Stimulated activated CD4-positive, alpha-beta T cell treated with anti-CD3 and anti-CD28 coated beads, TNF-alpha, amount 100 ng/mL, for 4 hours (primary cell): Measurements from ENCODE around the gene PSAPL1.

ENCODE experiments used
- DNase-seq, 3 experiments: peaks; one replicate each; pipeline ENCODE4 v3.0.0-alpha.2; 2020; ENCODE audit warnings: low read depth in 3 of 3

The PSAPL1 gene

DNA sequence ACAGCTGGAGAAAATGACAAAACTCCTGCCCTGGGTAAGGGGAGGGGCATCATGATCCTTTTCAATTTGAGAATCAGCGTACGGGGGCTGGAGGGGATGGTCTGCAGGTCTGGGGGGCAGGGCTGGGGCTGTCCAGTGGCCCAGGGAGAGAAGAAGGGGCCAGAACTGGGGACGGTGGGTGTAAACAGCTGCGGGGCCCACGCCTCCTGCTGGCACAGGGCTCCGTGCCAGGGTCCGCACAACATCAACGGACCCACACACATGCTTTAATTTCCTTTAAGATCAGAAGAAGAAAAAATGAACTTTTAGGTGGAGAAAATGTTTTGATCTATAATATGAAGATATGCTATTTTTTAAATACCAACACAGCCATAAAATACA lies 52.1 kb downstream of the PSAPL1 start:
- no peak for DNase-seq

DNA sequence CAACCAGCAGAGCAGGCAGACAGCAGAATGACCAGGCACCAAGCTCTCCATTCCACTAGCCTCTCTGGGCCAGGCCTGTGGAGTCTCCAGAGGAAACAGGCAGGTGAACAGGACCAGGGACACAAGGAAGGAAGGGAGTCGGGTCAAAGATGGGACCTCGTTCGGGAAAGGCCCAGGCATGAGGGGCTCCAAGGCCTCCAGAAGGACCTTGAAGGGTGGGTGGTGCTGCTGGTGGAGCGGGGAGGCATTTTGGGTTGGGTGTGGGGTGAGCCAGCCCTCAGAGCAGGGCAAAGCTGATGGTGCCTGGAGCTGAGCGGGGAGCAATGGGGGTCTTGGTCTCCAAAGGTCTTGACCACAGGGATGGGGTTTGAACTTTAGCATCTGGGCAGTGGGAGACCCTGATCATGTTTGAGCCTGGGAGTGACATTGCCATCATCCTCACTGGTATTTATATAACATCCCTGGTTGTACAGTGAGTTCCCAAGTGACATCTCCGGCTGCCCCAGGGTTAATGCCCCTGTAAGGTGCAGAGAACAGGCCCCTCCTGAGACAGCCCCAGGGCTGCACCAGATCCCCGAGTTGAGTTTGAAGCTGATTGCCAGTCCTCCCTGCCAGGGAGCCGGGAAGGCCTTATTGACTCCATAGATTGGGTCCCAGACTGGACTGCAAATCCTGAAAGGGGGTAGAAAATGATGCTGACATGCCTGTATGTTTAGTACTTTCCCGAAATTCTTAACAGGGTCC lies 52.7 kb downstream of the PSAPL1 start:
- DNase-seq, result no peak

DNA sequence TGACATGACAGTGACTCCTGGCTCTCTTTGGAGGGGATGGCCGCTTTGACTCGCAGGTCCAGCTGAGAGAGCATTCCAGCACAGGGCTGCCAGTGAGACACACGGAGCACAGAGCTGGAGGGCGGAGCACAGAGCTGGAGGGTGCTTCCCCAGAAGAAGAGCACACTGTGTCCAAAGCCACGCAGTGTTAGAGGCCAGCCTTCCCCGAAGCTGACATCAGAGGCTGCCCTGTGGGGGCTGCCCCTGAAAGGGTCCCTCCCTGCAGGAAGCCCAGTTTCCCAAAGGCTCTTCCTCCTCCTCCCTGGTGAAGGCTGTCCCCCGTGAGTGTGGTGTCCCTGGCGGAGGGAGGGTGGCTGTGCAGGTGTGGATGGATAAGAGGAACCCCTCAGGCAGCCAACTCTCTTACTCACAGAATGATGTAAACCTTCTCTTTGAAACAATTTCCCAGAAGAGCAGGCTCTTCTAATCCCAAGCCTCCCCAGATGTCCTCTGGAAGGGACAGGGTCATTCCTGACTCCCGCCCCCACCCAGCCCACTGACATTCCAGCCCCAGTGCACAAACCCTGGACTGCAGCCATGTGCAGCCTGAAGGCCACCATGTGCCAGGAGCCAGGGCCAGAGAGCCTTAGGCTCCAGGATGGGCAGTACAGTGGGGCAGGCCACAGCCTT lies 53.4 kb downstream of the PSAPL1 start:
- DNase-seq, result no peak
